DOHH2 (cell line): ENCODE results near the gene GREB1L.

Source experiments
- H3F3A ChIP-seq: fragments of 200-600 bp; sonication (generic), shearing (Covaris generic); 2 replicates; pipeline ENCODE4 v1.6.0; 2016; ENCODE audit warnings: antibody characterized with exemption, mild to moderate bottlenecking; ENCODE audit not compliant: control insufficient read depth, insufficient read depth
- H3K27ac ChIP-seq: fragments of 200-600 bp; sonication (generic); 2 replicates; pipeline ENCODE4 v1.5.1; 2014; ENCODE audit warnings: low read depth, mild to moderate bottlenecking, low read length, moderate library complexity
- H3K27me3 ChIP-seq: fragments of 200-600 bp; sonication (generic); 2 replicates; pipeline ENCODE4 v1.6.1; 2014; ENCODE audit warnings: mild to moderate bottlenecking, low read length, mixed read lengths; ENCODE audit not compliant: control insufficient read depth
- H3K36me3 ChIP-seq: fragments of 200-600 bp; sonication (generic); 2 replicates; pipeline ENCODE4 v1.6.1; 2014; ENCODE audit warnings: mild to moderate bottlenecking, low read length, moderate library complexity, mixed read lengths; ENCODE audit not compliant: control insufficient read depth
- H3K4me1 ChIP-seq: fragments of 200-600 bp; sonication (generic); 2 replicates; pipeline ENCODE4 v1.6.1; 2014; ENCODE audit warnings: mild to moderate bottlenecking, low read length, mixed read lengths; ENCODE audit not compliant: control insufficient read depth
- H3K4me2 ChIP-seq: fragments of 200-600 bp; sonication (generic); 2 replicates; pipeline ENCODE4 v1.6.0; 2014; ENCODE audit warnings: mild to moderate bottlenecking, low read length, moderate library complexity
- H3K4me3 ChIP-seq: fragments of 200-600 bp; sonication (generic); 2 replicates; pipeline ENCODE4 v1.5.1; 2014; ENCODE audit warnings: mild to moderate bottlenecking, low read length, mixed read lengths
- H3K79me2 ChIP-seq: fragments of 200-600 bp; sonication (generic); 2 replicates; pipeline ENCODE4 v1.6.1; 2014; ENCODE audit warnings: mild to moderate bottlenecking, low read length, mixed read lengths; ENCODE audit not compliant: control insufficient read depth
- H3K9me2 ChIP-seq: fragments of 200-600 bp; sonication (generic); replicated peaks from 2 replicates; pipeline ENCODE4 v1.6.1; 2014; ENCODE audit warnings: mild to moderate bottlenecking, low read length, mixed read lengths; ENCODE audit not compliant: control insufficient read depth
- H3K9me3 ChIP-seq: fragments of 200-600 bp; sonication (generic); 2 replicates; pipeline ENCODE4 v1.6.1; 2014; ENCODE audit warnings: antibody characterized with exemption, low read length, mixed read lengths; ENCODE audit not compliant: control insufficient read depth, insufficient read depth
- H4K20me1 ChIP-seq: fragments of 200-600 bp; sonication (generic); 2 replicates; pipeline ENCODE4 v1.6.0; 2014; ENCODE audit warnings: low read depth, mild to moderate bottlenecking, antibody characterized with exemption, low read length, moderate library complexity; ENCODE audit not compliant: control insufficient read depth, insufficient read depth
- CTCF ChIP-seq: fragments of 200-600 bp; sonication (generic); IDR thresholded peaks from one replicate; pipeline ENCODE4 v1.5.1; 2014; ENCODE audit warnings: antibody characterized with exemption, mild to moderate bottlenecking, low read depth, low read length; ENCODE audit not compliant: poor library complexity, severe bottlenecking
- EZH2phosphoT487 ChIP-seq: fragments of 200-600 bp; sonication (generic); IDR thresholded peaks from 2 replicates; pipeline ENCODE4 v1.6.1; 2017; ENCODE audit warnings: borderline replicate concordance, mild to moderate bottlenecking, antibody characterized with exemption, low read length, moderate library complexity, mixed read lengths

The GREB1L gene

GRCh38 chr18:21456428-21457178 is 214.6 kb downstream of the GREB1L start:
- H3K27ac ChIP-seq, result no peak overlapping the region
- H3K79me2 ChIP-seq, result no peaks in the 10 kb centered on the region
- no peak overlapping the region for H3K4me3 ChIP-seq
- H3K9me3 ChIP-seq, result no peaks in the 10 kb centered on the region
- H3F3A ChIP-seq, result no peaks in the 10 kb centered on the region
- TF ChIP-seq CTCF (no peak), EZH2phosphoT487 (no peak)
- no peaks in the 10 kb centered on the region for H4K20me1 ChIP-seq
- H3K9me2 ChIP-seq, result no peaks in the 10 kb centered on the region
- H3K4me1 ChIP-seq, result no peaks in the 10 kb centered on the region
- H3K36me3 ChIP-seq, result no peaks in the 10 kb centered on the region
- H3K27me3 ChIP-seq, result 0 out of 2 replicates have a peak, but pooled peaks cover 5% of the 10 kb centered on the region
- H3K4me2 ChIP-seq, result no peak overlapping the region

- H3K79me2 ChIP-seq, result no peaks in the 10 kb centered on the region
- no peak overlapping the region for H3K27ac ChIP-seq
- no peaks in the 10 kb centered on the region for H3K4me1 ChIP-seq
- 0 out of 2 replicates have a peak, but pooled peaks cover 5% of the 10 kb centered on the region for H3K27me3 ChIP-seq
- H3K4me2 ChIP-seq, result no peak overlapping the region
- TF ChIP-seq CTCF (no peak), EZH2phosphoT487 (no peak)
- no peaks in the 10 kb centered on the region for H4K20me1 ChIP-seq
- no peaks in the 10 kb centered on the region for H3F3A ChIP-seq
- H3K9me3 ChIP-seq, result no peaks in the 10 kb centered on the region
- no peaks in the 10 kb centered on the region for H3K36me3 ChIP-seq
- no peak overlapping the region for H3K4me3 ChIP-seq
- H3K9me2 ChIP-seq, result no peaks in the 10 kb centered on the region
These were observed 215.1 kb downstream of the GREB1L start for GRCh38 chr18:21457179-21457535.

- Histone ChIP-seq H3K36me3 (no peaks in the 10 kb centered on the region), H3K4me1 (no peaks in the 10 kb centered on the region), H3K4me2 (no peak overlapping the region), H4K20me1 (no peaks in the 10 kb centered on the region), H3K9me3 (no peaks in the 10 kb centered on the region), H3K27me3 (no peaks in the 10 kb centered on the region), H3F3A (no peaks in the 10 kb centered on the region), H3K9me2 (no peaks in the 10 kb centered on the region), H3K27ac (no peak overlapping the region), H3K4me3 (no peak overlapping the region), H3K79me2 (no peaks in the 10 kb centered on the region)
- no peak for TF ChIP-seq CTCF
These were observed 216.3 kb downstream of the GREB1L start for GRCh38 chr18:21458310-21458709.
